Brain microvascular endothelial cell (primary cell): ENCODE results near the gene TCERG1L.

ENCODE experiments used
- DNase-seq: peaks from one replicate; pipeline ENCODE4 v3.0.0-alpha.2; 2020
- H3K27ac ChIP-seq: fragments of 250-450 bp; sonication (Bioruptor Pico); 2 replicates; pipeline ENCODE4 v1.5.1; 2020; ENCODE audit warnings: mild to moderate bottlenecking, moderate library complexity
- H3K27me3 ChIP-seq: fragments of 250-450 bp; sonication (Bioruptor Pico); replicated peaks from 2 replicates; pipeline ENCODE4 v1.5.1; 2020; ENCODE audit warnings: mild to moderate bottlenecking
- H3K36me3 ChIP-seq: fragments of 250-450 bp; sonication (Bioruptor Pico); replicated peaks from 2 replicates; pipeline ENCODE4 v1.5.1; 2020; ENCODE audit warnings: mild to moderate bottlenecking
- H3K4me3 ChIP-seq: 2 replicates; pipeline ENCODE4 v1.5.1; 2011; ENCODE audit warnings: low read depth, mild to moderate bottlenecking, control low read depth, low read length, moderate library complexity
- in situ Hi-C: cut with HindIII; loops from 2 replicates; pipeline ENCODE4 v1.10.0; 2017; ENCODE audit warnings: low sequenced_read_pairs, low pct_ligation_motif_present
- TF ChIP-seq, protein P1 (sequence below): IDR thresholded peaks from 2 replicates; pipeline ENCODE4 v1.5.1; 2011; ENCODE audit warnings: low read depth, mild to moderate bottlenecking, moderate library complexity, low read length, control low read depth, inconsistent platforms; ENCODE audit errors: missing control alignments

TCERG1L gene, protein sequence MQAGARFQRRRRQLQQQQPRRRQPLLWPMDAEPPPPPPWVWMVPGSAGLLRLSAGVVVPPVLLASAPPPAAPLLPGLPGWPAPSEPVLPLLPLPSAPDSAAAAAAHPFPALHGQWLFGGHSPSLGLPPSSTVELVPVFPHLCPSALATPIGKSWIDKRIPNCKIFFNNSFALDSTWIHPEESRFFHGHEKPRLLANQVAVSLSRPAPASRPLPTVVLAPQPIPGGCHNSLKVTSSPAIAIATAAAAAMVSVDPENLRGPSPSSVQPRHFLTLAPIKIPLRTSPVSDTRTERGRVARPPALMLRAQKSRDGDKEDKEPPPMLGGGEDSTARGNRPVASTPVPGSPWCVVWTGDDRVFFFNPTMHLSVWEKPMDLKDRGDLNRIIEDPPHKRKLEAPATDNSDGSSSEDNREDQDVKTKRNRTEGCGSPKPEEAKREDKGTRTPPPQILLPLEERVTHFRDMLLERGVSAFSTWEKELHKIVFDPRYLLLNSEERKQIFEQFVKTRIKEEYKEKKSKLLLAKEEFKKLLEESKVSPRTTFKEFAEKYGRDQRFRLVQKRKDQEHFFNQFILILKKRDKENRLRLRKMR

DNA sequence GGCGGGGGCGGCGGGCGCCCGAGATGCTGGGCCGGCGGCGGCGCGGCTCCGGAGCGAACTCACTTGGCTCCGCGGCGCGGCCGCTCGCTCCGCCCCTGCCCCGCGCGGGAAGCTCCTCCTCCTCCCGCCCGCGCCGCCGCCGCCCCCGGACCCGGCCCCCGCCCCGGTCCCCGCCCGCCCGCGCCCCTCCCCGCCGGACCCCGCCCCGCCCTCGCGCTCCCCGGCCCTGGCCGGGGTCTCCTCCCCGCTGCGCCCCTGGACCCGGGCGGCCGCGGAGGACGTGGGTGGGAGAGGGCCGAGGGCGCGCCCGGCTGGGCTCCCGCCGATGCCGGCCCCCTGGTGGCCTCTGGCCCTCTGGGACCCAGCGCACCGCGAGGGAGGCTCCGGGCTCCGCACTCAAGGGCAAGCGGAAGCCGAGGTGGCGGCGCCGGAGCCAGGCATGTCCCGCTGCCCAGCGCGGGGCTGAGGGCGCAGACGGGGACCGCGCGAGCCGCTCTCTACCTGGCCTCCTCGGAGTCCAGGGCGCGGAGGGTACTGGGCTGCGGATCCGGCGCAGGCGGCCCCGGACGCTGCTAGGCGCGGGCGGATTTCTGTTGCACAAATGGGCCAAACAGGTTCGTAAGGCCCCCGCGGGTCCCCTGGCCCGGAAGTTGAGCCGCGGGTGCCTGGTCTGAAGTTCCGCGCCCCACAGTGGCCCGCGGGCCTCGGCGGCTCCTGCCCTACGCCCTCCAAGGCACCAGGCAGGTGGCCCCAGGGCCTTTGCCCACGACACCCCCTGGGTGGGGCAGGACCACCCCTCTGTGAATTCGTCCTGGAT, at the start of gene TCERG1L:
Gene TCERG1L, minus strand, starts transcription at position 61 of the 817 bp plus-strand sequence. CDS start 86 bp downstream, outside the sequence.
- no peak for DNase-seq
- H3K4me3 ChIP-seq, result no peak within 1 kb of the TSS
- H3K27ac ChIP-seq, result no peak within 1 kb of the TSS
- peaks cover 11% of the 10 kb centered on the region for H3K27me3 ChIP-seq
- TF ChIP-seq, protein P1, sequence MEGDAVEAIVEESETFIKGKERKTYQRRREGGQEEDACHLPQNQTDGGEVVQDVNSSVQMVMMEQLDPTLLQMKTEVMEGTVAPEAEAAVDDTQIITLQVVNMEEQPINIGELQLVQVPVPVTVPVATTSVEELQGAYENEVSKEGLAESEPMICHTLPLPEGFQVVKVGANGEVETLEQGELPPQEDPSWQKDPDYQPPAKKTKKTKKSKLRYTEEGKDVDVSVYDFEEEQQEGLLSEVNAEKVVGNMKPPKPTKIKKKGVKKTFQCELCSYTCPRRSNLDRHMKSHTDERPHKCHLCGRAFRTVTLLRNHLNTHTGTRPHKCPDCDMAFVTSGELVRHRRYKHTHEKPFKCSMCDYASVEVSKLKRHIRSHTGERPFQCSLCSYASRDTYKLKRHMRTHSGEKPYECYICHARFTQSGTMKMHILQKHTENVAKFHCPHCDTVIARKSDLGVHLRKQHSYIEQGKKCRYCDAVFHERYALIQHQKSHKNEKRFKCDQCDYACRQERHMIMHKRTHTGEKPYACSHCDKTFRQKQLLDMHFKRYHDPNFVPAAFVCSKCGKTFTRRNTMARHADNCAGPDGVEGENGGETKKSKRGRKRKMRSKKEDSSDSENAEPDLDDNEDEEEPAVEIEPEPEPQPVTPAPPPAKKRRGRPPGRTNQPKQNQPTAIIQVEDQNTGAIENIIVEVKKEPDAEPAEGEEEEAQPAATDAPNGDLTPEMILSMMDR, result no peak
- no peaks in the 10 kb centered on the region for H3K36me3 ChIP-seq
- in situ Hi-C loops, result no loop called here

DNA sequence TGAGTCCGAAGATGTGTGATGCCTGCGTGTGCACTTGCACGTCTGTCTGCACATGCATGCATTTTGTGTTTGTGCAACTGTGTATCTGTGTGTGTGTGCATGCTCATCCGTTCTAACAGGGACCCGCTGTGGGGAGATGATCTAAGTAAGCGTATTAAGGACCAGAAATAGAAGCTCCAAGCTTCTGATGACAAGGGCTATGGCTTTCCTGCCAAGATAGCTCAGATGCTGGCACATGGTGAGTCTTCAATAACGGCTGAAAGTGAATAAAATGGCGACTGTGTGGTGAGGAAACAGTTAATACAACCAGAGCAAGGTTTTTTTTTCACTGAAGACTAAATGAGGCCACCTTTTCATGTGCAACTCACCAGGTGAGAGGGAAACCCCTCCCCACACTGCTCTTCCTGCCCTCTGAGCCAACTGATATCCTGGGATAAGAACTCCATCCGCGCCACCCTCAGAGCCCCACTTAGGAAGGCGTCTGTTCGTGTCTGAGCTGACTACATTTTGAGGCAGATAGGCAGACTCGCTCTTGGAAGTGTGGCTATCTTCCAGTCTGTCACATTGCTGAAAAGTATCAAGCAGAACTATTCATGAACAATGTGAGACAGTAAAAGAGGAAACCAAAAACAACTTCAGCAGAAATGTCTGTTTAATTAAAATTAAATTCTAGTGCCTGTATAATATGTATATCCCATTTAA, 47.4 kb upstream of the TCERG1L start:
- DNase-seq, result no peak
- Histone ChIP-seq H3K36me3 (no peaks in the 10 kb centered on the region), H3K4me3 (no peak overlapping the region), H3K27me3 (no peaks in the 10 kb centered on the region), H3K27ac (no peak overlapping the region)
- in situ Hi-C loops, result no loop called here
- TF ChIP-seq, protein P1, result no peak

DNA sequence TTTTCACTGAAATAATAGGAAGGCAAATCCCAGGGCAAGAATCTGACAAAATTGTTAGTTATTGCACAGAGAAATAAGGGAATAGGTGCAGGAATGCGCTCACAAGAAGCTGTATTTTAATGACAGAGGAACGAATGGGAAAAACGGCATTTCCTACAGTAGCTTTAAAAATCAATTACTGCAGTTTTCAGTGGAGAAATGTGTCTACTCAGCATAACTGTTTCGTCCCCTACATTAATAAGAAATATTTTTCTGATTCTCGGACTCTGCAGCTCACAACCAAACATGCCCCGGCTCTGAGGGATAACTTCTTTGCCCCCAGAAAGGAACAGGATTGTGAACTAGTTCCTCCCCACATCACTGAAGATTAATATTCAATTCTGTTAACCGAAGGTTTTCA, 44.9 kb upstream of the TCERG1L start:
- no peak for DNase-seq
- Histone ChIP-seq H3K4me3 (no peak overlapping the region), H3K27me3 (no peaks in the 10 kb centered on the region), H3K36me3 (no peaks in the 10 kb centered on the region), H3K27ac (no peak overlapping the region)
- TF ChIP-seq, protein P1, result no peak
- in situ Hi-C loops, result no loop called here

DNA sequence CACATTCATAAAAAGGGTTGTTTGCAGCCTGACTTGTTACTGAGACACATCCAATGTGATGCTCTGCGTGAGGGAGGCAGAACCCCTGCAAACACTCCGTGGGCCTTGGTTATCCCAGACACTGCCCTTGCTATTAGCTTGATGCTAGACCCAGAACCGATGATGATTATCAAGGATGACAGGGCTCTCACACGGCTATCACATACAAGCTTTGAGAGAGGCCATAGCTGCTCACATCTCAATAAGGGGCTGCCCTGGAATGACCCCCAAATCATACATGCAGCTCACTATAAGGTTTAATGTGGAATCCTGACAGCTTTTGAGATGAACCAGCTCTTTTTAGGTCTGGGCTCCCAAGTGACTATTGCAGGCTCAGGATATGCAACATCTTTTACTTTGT, 44.4 kb upstream of the TCERG1L start:
- no peak for DNase-seq
- in situ Hi-C loops, result no loop called here

DNA sequence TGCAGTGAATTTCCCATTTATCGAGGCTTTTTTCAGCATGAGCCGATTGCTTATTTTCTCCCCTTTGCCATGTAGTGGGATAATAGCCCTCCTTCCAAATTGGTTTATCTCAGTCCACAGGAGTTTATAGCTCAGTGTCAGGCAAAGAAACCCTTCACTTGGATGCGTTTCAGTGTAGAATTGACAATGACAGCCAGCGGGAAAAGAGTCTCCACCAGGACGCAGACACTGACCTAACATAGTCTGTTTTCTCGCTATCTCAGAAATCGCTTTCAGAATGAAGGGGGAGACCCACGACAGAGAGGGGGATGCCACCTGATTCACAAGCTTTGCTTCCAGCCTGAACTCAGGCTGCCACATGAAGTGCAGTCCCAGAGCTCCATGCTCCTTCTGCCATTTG, 43.5 kb upstream of the TCERG1L start:
- in situ Hi-C loops, result no loop called here
- TF ChIP-seq, protein P1, result no peak
- Histone ChIP-seq H3K27ac (no peak overlapping the region), H3K4me3 (no peak overlapping the region), H3K36me3 (no peaks in the 10 kb centered on the region), H3K27me3 (no peaks in the 10 kb centered on the region)
- no peak for DNase-seq

More for the DNA sequence above, 44.4 kb upstream of the TCERG1L start:
- TF ChIP-seq, protein P1, result no peak
- H3K36me3 ChIP-seq, result no peaks in the 10 kb centered on the region
- H3K27me3 ChIP-seq, result no peaks in the 10 kb centered on the region
- no peak overlapping the region for H3K27ac ChIP-seq
- no peak overlapping the region for H3K4me3 ChIP-seq
